Neural progenitor cell (in vitro differentiated cells): ENCODE results near the gene STAM. TPM values are rescaled to one million over a fixed set of nuclear protein-coding genes. Genes with fewer than 3 reads are reported as not detected.

Experiments
- DNase-seq: peaks from one replicate; pipeline ENCODE4 v3.0.0-alpha.2; 2016; ENCODE audit warnings: low spot score
- H2AFZ ChIP-seq: fragments of 200-600 bp; sonication (generic); replicated peaks from 2 replicates; pipeline ENCODE4 v1.6.1; 2016; ENCODE audit warnings: antibody characterized with exemption
- H3F3A ChIP-seq: fragments of 200-600 bp; sonication (generic); 2 replicates; pipeline ENCODE4 v1.6.1; 2016; ENCODE audit warnings: antibody characterized with exemption, low read depth
- H3K27ac ChIP-seq: fragments of 200-600 bp; sonication (generic); 2 replicates; pipeline ENCODE4 v1.5.1; 2016; ENCODE audit warnings: mild to moderate bottlenecking
- H3K27me3 ChIP-seq: fragments of 200-600 bp; sonication (generic); 2 replicates; pipeline ENCODE4 v1.6.1; 2016; ENCODE audit warnings: mild to moderate bottlenecking, moderate library complexity
- H3K36me3 ChIP-seq: fragments of 200-600 bp; sonication (generic); 2 replicates; pipeline ENCODE4 v1.5.1; 2016
- H3K4me1 ChIP-seq: fragments of 200-600 bp; sonication (generic); 2 replicates; pipeline ENCODE4 v1.6.1; 2016; ENCODE audit warnings: mixed run types
- H3K4me2 ChIP-seq: fragments of 200-600 bp; sonication (generic); 2 replicates; pipeline ENCODE4 v1.6.1; 2016
- H3K4me3 ChIP-seq: fragments of 200-600 bp; sonication (generic); 2 replicates; pipeline ENCODE4 v1.5.1; 2016
- H3K79me2 ChIP-seq: fragments of 200-600 bp; sonication (generic); 2 replicates; pipeline ENCODE4 v1.6.1; 2016; ENCODE audit warnings: low read depth
- H3K9ac ChIP-seq: fragments of 200-600 bp; sonication (generic); 2 replicates; pipeline ENCODE4 v1.6.1; 2016
- H3K9me3 ChIP-seq: fragments of 200-600 bp; sonication (generic); 2 replicates; pipeline ENCODE4 v1.5.1; 2016; ENCODE audit warnings: low read depth
- H4K20me1 ChIP-seq: fragments of 200-600 bp; sonication (generic); 2 replicates; pipeline ENCODE4 v1.6.1; 2016; ENCODE audit warnings: low read depth
- H3K27ac Mint-ChIP-seq: 3 replicates; pipeline ENCODE4 v1.8.0; 2021; ENCODE audit warnings: mixed read lengths
- H3K27me3 Mint-ChIP-seq: 2 replicates; pipeline ENCODE4 v1.8.0; 2022; ENCODE audit warnings: low read depth, mild to moderate bottlenecking, inconsistent platforms, moderate library complexity, mixed read lengths; ENCODE audit not compliant: insufficient read depth
- H3K36me3 Mint-ChIP-seq: 3 replicates; pipeline ENCODE4 v1.8.0; 2021; ENCODE audit warnings: mixed read lengths
- H3K4me1 Mint-ChIP-seq: 3 replicates; pipeline ENCODE4 v1.8.0; 2021; ENCODE audit warnings: mixed read lengths
- H3K4me3 Mint-ChIP-seq: 3 replicates; pipeline ENCODE4 v1.8.0; 2021; ENCODE audit warnings: mild to moderate bottlenecking, moderate library complexity, mixed read lengths
- H3K9me3 Mint-ChIP-seq: 3 replicates; pipeline ENCODE4 v1.8.0; 2020; ENCODE audit warnings: mixed read lengths
- EZH2 ChIP-seq: fragments of 200-600 bp; sonication (generic); IDR thresholded peaks from 2 replicates; pipeline ENCODE4 v1.6.1; 2017; ENCODE audit warnings: antibody characterized with exemption, mild to moderate bottlenecking, moderate library complexity
- EZH2phosphoT487 ChIP-seq: fragments of 200-600 bp; sonication (generic); IDR thresholded peaks from 2 replicates; pipeline ENCODE4 v1.6.1; 2017; ENCODE audit warnings: antibody characterized with exemption
- total RNA-seq: library from RNA; depleted of rRNA; stranded (reverse); fragments of >200 nt; gene quantifications from 2 replicates; pipeline ENCODE4 v1.2.3, GENCODE V29; 2015; ENCODE audit warnings: low replicate concordance
- TF ChIP-seq, protein P1 (sequence below): fragments of 200-600 bp; sonication (generic); IDR thresholded peaks from 2 replicates; pipeline ENCODE4 v1.5.1; 2017; ENCODE audit warnings: antibody characterized with exemption, mild to moderate bottlenecking

Gene STAM
- total RNA-seq, 1 donor from 2014 or later: 43.2 TPM

DNA sequence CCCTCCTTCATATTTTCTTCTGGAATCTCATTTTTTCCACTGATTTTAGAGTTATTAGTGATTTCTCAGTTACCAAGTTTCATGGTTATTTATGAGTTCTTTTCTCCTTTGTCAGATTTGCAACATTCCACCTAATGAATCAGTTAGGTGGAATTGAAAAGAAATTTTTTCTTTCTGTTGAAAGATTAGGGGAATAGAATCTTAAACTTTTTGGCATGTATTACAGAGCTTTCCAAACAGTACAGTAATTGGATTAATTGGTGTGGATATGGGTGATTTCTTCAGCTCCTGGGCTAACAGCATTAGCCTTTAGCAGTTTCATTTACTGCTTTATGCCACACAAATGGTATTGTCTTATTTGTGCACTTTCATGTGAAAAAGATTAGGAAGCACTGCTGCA lies 17.0 kb downstream of the STAM start:
- H3K79me2 ChIP-seq: peaks cover 85% of the 10 kb centered on the region
- no peaks in the 10 kb centered on the region for H3K9me3 ChIP-seq
- Mint-ChIP-seq H3K36me3 (peaks cover 23% of the 10 kb centered on the region), H3K9me3 (peaks cover 17% of the 10 kb centered on the region), H3K4me1 (no peaks in the 10 kb centered on the region), H3K27me3 (no peaks in the 10 kb centered on the region), H3K4me3 (no peak overlapping the region), H3K27ac (no peak overlapping the region)
- no peaks in the 10 kb centered on the region for H3K4me1 ChIP-seq
- H2AFZ ChIP-seq: no peak overlapping the region
- H3K27me3 ChIP-seq: no peaks in the 10 kb centered on the region
- H3K9ac ChIP-seq: no peak overlapping the region
- H3F3A ChIP-seq: no peaks in the 10 kb centered on the region
- no peak overlapping the region for H3K4me2 ChIP-seq
- TF ChIP-seq EZH2phosphoT487: no peak
- no peak for TF ChIP-seq EZH2
- TF ChIP-seq, protein P1, sequence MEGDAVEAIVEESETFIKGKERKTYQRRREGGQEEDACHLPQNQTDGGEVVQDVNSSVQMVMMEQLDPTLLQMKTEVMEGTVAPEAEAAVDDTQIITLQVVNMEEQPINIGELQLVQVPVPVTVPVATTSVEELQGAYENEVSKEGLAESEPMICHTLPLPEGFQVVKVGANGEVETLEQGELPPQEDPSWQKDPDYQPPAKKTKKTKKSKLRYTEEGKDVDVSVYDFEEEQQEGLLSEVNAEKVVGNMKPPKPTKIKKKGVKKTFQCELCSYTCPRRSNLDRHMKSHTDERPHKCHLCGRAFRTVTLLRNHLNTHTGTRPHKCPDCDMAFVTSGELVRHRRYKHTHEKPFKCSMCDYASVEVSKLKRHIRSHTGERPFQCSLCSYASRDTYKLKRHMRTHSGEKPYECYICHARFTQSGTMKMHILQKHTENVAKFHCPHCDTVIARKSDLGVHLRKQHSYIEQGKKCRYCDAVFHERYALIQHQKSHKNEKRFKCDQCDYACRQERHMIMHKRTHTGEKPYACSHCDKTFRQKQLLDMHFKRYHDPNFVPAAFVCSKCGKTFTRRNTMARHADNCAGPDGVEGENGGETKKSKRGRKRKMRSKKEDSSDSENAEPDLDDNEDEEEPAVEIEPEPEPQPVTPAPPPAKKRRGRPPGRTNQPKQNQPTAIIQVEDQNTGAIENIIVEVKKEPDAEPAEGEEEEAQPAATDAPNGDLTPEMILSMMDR: no peak
- DNase-seq: no peak
- peaks cover 9% of the 10 kb centered on the region for H4K20me1 ChIP-seq
- no peak overlapping the region for H3K4me3 ChIP-seq
- no peaks in the 10 kb centered on the region for H3K36me3 ChIP-seq
- no peak overlapping the region for H3K27ac ChIP-seq

DNA sequence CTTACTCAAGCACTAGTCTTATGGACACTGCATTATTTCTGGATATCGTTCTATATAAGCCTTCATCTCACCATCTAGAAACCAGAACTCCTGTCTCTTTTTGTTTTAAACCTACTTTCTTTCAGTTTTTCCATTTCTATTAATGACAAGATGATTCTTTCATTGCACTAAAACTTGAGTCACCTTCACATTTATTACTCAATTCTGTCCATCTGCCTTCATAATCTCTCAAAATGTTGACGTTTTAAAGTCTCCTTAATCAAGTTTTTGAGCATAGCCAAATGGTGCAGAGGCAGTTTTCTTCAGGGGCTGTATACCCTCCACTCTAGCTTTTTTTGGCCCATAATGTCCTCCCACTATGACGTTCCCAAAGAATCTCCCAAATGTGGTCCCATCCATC lies 17.6 kb downstream of the STAM start:
- Mint-ChIP-seq H3K27ac (no peak overlapping the region), H3K4me3 (no peak overlapping the region), H3K36me3 (peaks cover 21% of the 10 kb centered on the region), H3K27me3 (no peaks in the 10 kb centered on the region), H3K9me3 (peaks cover 14% of the 10 kb centered on the region), H3K4me1 (no peaks in the 10 kb centered on the region)
- no peak overlapping the region for H3K4me3 ChIP-seq
- H4K20me1 ChIP-seq: peaks cover 9% of the 10 kb centered on the region
- no peak overlapping the region for H3K4me2 ChIP-seq
- H3K27ac ChIP-seq: no peak overlapping the region
- H3K36me3 ChIP-seq: no peaks in the 10 kb centered on the region
- no peak for DNase-seq
- H3K4me1 ChIP-seq: no peaks in the 10 kb centered on the region
- H2AFZ ChIP-seq: no peak overlapping the region
- no peak for TF ChIP-seq EZH2
- TF ChIP-seq EZH2phosphoT487: no peak
- TF ChIP-seq, protein P1: no peak
- H3F3A ChIP-seq: no peaks in the 10 kb centered on the region
- H3K9me3 ChIP-seq: no peaks in the 10 kb centered on the region
- peaks cover 83% of the 10 kb centered on the region for H3K79me2 ChIP-seq
- no peak overlapping the region for H3K9ac ChIP-seq
- no peaks in the 10 kb centered on the region for H3K27me3 ChIP-seq

DNA sequence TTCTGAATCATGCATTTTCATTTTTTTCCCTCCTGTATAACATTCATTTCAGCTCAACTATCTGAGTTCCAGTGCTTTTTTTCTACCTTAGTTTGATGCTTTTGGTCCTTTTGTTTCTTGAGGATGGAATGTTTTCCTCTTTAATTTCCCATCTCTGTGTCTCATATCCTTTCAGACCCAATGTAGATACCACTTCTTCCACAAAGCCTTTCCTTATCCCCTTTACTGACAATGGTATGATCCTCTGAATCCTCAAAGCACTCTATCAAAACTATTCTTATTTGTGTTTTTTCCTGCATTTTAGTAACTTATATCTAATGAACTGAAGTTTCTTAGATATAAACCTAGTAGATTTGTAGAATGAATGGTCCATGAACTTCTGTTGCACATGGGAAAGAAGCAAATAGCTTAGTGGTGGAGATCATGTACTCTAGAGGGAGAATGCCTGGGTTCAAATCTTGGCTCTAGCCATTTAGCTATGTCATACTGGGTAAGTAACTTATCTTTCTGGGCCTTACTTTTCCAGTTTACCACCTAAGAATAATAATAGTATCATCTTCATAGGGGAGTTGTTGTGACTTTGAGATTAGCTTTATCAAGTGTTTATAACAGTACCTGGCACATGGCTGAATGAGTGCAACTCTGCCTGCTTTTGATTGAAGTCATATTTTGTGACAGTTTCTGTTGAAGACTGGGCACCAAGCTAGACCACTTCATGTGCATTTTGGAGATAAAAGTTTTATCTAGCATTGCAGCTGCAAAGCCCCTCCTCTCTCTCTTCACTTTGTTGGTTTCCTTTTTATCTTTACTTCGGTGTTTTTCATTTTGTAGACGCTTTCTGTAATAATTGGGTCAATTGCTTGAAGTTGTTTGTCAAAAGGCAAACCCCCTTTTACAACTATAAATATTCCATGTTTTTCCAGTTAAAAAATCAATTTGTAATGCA lies 18.5 kb downstream of the STAM start:
- no peak for DNase-seq
- H3K4me2 ChIP-seq: no peak overlapping the region
- Mint-ChIP-seq H3K27ac (no peak overlapping the region), H3K9me3 (peaks cover 6% of the 10 kb centered on the region), H3K27me3 (no peaks in the 10 kb centered on the region), H3K4me3 (no peak overlapping the region), H3K4me1 (no peaks in the 10 kb centered on the region), H3K36me3 (peaks cover 16% of the 10 kb centered on the region)
- peaks cover 83% of the 10 kb centered on the region for H3K79me2 ChIP-seq
- no peaks in the 10 kb centered on the region for H3K4me1 ChIP-seq
- H4K20me1 ChIP-seq: peaks cover 11% of the 10 kb centered on the region
- H3K27ac ChIP-seq: no peak overlapping the region
- no peaks in the 10 kb centered on the region for H3K27me3 ChIP-seq
- no peak for TF ChIP-seq EZH2
- TF ChIP-seq, protein P1: no peak
- no peak for TF ChIP-seq EZH2phosphoT487
- H2AFZ ChIP-seq: no peak overlapping the region
- no peaks in the 10 kb centered on the region for H3K36me3 ChIP-seq
- H3K9me3 ChIP-seq: no peaks in the 10 kb centered on the region
- H3K4me3 ChIP-seq: no peak overlapping the region
- no peaks in the 10 kb centered on the region for H3F3A ChIP-seq
- no peak overlapping the region for H3K9ac ChIP-seq
